BJ (cell line): ENCODE data around the gene FOXRED2. TPM values are rescaled to one million over a fixed set of nuclear protein-coding genes. Genes with fewer than 3 reads are reported as not detected.

Source experiments
- CTCF ChIA-PET: fragments of 350-600 bp; formaldehyde crosslinking; extraction: SDS; loops from one replicate; lab custom pipeline; 2021; ENCODE audit warnings: antibody characterized with exemption, inconsistent platforms; lab: Yijun Ruan, JAX
- POLR2A ChIA-PET: fragments of 300-600 bp; sonication (Branson Sonifier 250); formaldehyde crosslinking; extraction: SDS; loops from one replicate; lab custom pipeline; 2021; ENCODE audit warnings: antibody characterized with exemption; lab: Charles Lee
- DNase-seq: peaks from one replicate; pipeline ENCODE4 v3.0.0-alpha.2; 2011; ENCODE audit warnings: low read depth
- H3K27me3 ChIP-seq: 2 replicates; pipeline ENCODE4 v1.6.0; 2011; ENCODE audit warnings: low read length; ENCODE audit not compliant: control insufficient read depth, insufficient read depth
- H3K36me3 ChIP-seq: 2 replicates; pipeline ENCODE4 v1.5.1; 2011; ENCODE audit warnings: low read length; ENCODE audit not compliant: control insufficient read depth, insufficient read depth
- H3K4me3 ChIP-seq: 2 replicates; pipeline ENCODE4 v1.5.1; 2011; ENCODE audit warnings: low read depth, mild to moderate bottlenecking, control low read depth, low read length
- CTCF ChIP-seq: IDR thresholded peaks from 2 replicates; pipeline ENCODE4 v1.5.1; 2011; ENCODE audit warnings: low read depth, mild to moderate bottlenecking, control low read depth, inconsistent platforms, low read length, moderate library complexity; ENCODE audit not compliant: insufficient read depth
- polyA plus RNA-seq: library from polyadenylated mRNA; depleted of rRNA; stranded (reverse); fragments of >200 nt; gene quantifications from 2 replicates; pipeline ENCODE4 v1.2.3, GENCODE V29; 2011

Gene FOXRED2
- polyA plus RNA-seq, 1 experiment, result 3.2 TPM

GRCh38 chr22:36461665-36462649, 44.9 kb downstream of the FOXRED2 start:
- DNase-seq, result no peak
- no peak for TF ChIP-seq CTCF
- H3K36me3 ChIP-seq, result no peaks in the 10 kb centered on the region
- no peak overlapping the region for H3K4me3 ChIP-seq
- POLR2A ChIA-PET, result no interaction called here
- CTCF ChIA-PET, result interaction anchor here (1.4 to 2.1 kb wide), 2 partner anchors 9 to 161 kb away, joined by 4 to 11 read pairs; no protein-coding TSS in a partner anchor
- H3K27me3 ChIP-seq, result no peaks in the 10 kb centered on the region

- no peak for TF ChIP-seq CTCF
- POLR2A ChIA-PET, result no interaction called here
- CTCF ChIA-PET, result no interaction called here
Observed at GRCh38 chr22:36460202-36460601, 46.6 kb downstream of the FOXRED2 start.

GRCh38 chr22:36457688-36458450, 49.0 kb downstream of the FOXRED2 start:
- CTCF ChIA-PET, result interaction anchor here (1.0 to 1.5 kb wide), 5 partner anchors 10 to 105 kb away, joined by 3 to 7 read pairs (median 3); no protein-coding TSS in a partner anchor
- POLR2A ChIA-PET, result interaction anchor here (0.7 kb wide), 1 partner anchor 12 kb away, joined by 3 read pairs; no protein-coding TSS in a partner anchor
- no peak overlapping the region for H3K4me3 ChIP-seq
- no peak for DNase-seq
- no peaks in the 10 kb centered on the region for H3K27me3 ChIP-seq
- no peak for TF ChIP-seq CTCF
- H3K36me3 ChIP-seq, result no peaks in the 10 kb centered on the region

More at GRCh38 chr22:36460202-36460601, 46.6 kb downstream of the FOXRED2 start:
- no peak for DNase-seq
- H3K4me3 ChIP-seq, result no peak overlapping the region
- H3K27me3 ChIP-seq, result no peaks in the 10 kb centered on the region
- H3K36me3 ChIP-seq, result no peaks in the 10 kb centered on the region

GRCh38 chr22:36456464-36456845, 50.4 kb downstream of the FOXRED2 start:
- H3K4me3 ChIP-seq, result no peak overlapping the region
- ChIA-PET CTCF (interaction anchor here (3.4 kb wide), 1 partner anchor 14 kb away, joined by 10 read pairs; no protein-coding TSS in a partner anchor), POLR2A (no interaction called here)
- H3K27me3 ChIP-seq, result no peaks in the 10 kb centered on the region
- DNase-seq, result no peak
- no peak for TF ChIP-seq CTCF
- H3K36me3 ChIP-seq, result no peaks in the 10 kb centered on the region
